Measurements from ENCODE around the gene MREG.

Gene MREG

DNA sequence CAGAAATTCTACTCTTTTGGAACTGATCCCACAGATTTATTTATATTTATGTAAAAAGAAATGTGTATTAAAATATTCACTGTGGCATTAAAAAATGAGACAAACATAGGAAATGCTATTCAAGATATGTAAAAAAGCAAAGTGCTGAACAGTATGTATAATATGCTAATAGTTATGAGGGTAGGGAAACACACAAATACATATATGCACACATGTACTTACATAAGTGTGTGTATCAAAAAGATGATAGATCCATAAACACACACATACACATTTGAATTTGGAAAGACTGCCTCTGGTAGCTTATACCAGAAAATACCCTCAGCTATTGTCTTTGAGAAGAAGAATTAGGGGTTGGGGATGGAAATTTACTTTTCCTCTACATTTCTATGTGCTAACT, 103.2 kb downstream of the MREG start:
- POLR2A ChIA-PET: no interaction called here
- no peak overlapping the region for H3K4me3 ChIP-seq (ENCODE audit: low read depth, low read length)
- H3K36me3 ChIP-seq (ENCODE audit: control insufficient read depth in 2 of 2, insufficient read depth in 1 of 2, low read length in 2 of 2): no peaks in the 10 kb centered on the region
- H3K4me1 ChIP-seq (ENCODE audit: control insufficient read depth, insufficient read depth, low read length): no peaks in the 10 kb centered on the region
- TF ChIP-seq ZNF624 (tag by site-specific recombination; IDR thresholded peaks at IDR 0.05): no peak
- TF ChIP-seq, protein P1, sequence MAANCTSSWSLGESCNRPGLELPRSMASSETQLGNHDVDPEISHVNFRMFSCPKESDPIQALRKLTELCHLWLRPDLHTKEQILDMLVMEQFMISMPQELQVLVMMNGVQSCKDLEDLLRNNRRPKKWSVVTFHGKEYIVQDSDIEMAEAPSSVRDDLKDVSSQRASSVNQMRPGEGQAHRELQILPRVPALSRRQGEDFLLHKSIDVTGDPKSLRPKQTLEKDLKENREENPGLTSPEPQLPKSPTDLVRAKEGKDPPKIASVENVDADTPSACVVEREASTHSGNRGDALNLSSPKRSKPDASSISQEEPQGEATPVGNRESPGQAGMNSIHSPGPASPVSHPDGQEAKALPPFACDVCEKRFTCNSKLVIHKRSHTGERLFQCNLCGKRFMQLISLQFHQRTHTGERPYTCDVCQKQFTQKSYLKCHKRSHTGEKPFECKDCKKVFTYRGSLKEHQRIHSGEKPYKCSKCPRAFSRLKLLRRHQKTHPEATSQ (tag by site-specific recombination; IDR thresholded peaks at IDR 0.05): no peak
- no peak for TF ChIP-seq ZEB2 (tag by site-specific recombination; IDR thresholded peaks at IDR 0.05)
- CTCF ChIA-PET: interaction anchor here (1.2 kb wide), 1 partner anchor 21 kb away, joined by 3 read pairs; no protein-coding TSS in a partner anchor
- H3K9me3 ChIP-seq (ENCODE audit: control insufficient read depth, insufficient read depth, low read depth, low read length): no peaks in the 10 kb centered on the region
- H3K27ac ChIP-seq (ENCODE audit: extremely low read depth, low read depth, low read length): no peak overlapping the region

DNA sequence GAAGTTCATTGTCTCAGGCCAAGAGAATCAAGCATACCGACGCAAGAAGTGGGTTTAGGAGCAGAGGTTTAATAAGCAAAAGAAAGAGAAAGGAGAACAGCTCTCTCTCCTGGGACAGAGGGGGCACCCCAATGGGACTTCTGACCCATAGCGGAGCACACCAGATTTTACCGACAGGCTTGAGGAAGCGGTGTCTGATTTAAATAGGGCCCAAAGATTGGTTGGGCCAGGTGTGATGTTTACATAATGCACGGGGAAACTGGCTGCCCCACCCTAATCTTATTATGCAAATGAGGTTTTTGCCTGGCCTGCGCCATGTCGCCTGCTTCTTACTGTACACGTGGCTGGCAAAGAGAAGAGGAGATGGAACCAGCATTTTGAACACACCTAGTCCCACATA, 106.2 kb downstream of the MREG start:
- Histone ChIP-seq H3K36me3 (ENCODE audit: control insufficient read depth in 2 of 2, insufficient read depth in 1 of 2, low read length in 2 of 2) (no peaks in the 10 kb centered on the region), H3K9me3 (ENCODE audit: control insufficient read depth, insufficient read depth, low read depth, low read length) (no peaks in the 10 kb centered on the region), H3K4me3 (ENCODE audit: low read depth, low read length) (no peak overlapping the region), H3K27ac (ENCODE audit: extremely low read depth, low read depth, low read length) (no peak overlapping the region), H3K4me1 (ENCODE audit: control insufficient read depth, insufficient read depth, low read length) (no peaks in the 10 kb centered on the region)
- POLR2A ChIA-PET: no interaction called here
- CTCF ChIA-PET: no interaction called here
- TF ChIP-seq, protein P2, sequence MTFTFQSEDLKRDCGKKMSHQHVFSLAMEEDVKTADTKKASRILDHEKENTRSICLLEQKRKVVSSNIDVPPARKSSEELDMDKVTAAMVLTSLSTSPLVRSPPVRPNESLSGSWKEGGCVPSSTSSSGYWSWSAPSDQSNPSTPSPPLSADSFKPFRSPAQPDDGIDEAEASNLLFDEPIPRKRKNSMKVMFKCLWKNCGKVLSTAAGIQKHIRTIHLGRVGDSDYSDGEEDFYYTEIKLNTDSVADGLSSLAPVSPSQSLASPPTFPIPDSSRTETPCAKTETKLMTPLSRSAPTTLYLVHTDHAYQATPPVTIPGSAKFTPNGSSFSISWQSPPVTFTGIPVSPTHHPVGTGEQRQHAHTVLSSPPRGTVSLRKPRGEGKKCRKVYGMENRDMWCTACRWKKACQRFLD (tag by site-specific recombination; IDR thresholded peaks at IDR 0.05): no peak
- TF ChIP-seq RBAK (tag by site-specific recombination; IDR thresholded peaks at IDR 0.05) (no peak), ZNF621 (tag by site-specific recombination; IDR thresholded peaks at IDR 0.05) (no peak), ZNF10 (tag by site-specific recombination; IDR thresholded peaks at IDR 0.05) (no peak), ZEB2 (tag by site-specific recombination; IDR thresholded peaks at IDR 0.05) (no peak), YY2 (tag by site-specific recombination; IDR thresholded peaks at IDR 0.05) (no peak), ZNF266 (tag by site-specific recombination; IDR thresholded peaks at IDR 0.05; ENCODE audit: low read depth) (no peak), ZBTB7A (tag by site-specific recombination; IDR thresholded peaks at IDR 0.05; ENCODE audit: low read depth) (no peak), ZNF596 (tag by site-specific recombination; IDR thresholded peaks at IDR 0.05) (no peak), ZSCAN23 (tag by site-specific recombination; IDR thresholded peaks at IDR 0.05) (no peak), ZNF292 (tag by site-specific recombination; IDR thresholded peaks at IDR 0.05; ENCODE audit: borderline replicate concordance, low read depth) (no peak), ZNF223 (tag by site-specific recombination; IDR thresholded peaks at IDR 0.05) (no peak), ZNF48 (tag by site-specific recombination; IDR thresholded peaks at IDR 0.05) (no peak)
- TF ChIP-seq, protein P3, sequence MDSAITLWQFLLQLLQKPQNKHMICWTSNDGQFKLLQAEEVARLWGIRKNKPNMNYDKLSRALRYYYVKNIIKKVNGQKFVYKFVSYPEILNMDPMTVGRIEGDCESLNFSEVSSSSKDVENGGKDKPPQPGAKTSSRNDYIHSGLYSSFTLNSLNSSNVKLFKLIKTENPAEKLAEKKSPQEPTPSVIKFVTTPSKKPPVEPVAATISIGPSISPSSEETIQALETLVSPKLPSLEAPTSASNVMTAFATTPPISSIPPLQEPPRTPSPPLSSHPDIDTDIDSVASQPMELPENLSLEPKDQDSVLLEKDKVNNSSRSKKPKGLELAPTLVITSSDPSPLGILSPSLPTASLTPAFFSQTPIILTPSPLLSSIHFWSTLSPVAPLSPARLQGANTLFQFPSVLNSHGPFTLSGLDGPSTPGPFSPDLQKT (IDR thresholded peaks at IDR 0.05; ENCODE audit: borderline replicate concordance, low read depth, low read length): no peak
- TF ChIP-seq, protein P4, sequence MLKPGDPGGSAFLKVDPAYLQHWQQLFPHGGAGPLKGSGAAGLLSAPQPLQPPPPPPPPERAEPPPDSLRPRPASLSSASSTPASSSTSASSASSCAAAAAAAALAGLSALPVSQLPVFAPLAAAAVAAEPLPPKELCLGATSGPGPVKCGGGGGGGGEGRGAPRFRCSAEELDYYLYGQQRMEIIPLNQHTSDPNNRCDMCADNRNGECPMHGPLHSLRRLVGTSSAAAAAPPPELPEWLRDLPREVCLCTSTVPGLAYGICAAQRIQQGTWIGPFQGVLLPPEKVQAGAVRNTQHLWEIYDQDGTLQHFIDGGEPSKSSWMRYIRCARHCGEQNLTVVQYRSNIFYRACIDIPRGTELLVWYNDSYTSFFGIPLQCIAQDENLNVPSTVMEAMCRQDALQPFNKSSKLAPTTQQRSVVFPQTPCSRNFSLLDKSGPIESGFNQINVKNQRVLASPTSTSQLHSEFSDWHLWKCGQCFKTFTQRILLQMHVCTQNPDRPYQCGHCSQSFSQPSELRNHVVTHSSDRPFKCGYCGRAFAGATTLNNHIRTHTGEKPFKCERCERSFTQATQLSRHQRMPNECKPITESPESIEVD (tag by site-specific recombination; IDR thresholded peaks at IDR 0.05): no peak
- TF ChIP-seq, protein P5, sequence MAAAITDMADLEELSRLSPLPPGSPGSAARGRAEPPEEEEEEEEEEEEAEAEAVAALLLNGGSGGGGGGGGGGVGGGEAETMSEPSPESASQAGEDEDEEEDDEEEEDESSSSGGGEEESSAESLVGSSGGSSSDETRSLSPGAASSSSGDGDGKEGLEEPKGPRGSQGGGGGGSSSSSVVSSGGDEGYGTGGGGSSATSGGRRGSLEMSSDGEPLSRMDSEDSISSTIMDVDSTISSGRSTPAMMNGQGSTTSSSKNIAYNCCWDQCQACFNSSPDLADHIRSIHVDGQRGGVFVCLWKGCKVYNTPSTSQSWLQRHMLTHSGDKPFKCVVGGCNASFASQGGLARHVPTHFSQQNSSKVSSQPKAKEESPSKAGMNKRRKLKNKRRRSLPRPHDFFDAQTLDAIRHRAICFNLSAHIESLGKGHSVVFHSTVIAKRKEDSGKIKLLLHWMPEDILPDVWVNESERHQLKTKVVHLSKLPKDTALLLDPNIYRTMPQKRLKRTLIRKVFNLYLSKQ (tag by site-specific recombination; IDR thresholded peaks at IDR 0.05; ENCODE audit: borderline replicate concordance): no peak
- TF ChIP-seq, protein P6, sequence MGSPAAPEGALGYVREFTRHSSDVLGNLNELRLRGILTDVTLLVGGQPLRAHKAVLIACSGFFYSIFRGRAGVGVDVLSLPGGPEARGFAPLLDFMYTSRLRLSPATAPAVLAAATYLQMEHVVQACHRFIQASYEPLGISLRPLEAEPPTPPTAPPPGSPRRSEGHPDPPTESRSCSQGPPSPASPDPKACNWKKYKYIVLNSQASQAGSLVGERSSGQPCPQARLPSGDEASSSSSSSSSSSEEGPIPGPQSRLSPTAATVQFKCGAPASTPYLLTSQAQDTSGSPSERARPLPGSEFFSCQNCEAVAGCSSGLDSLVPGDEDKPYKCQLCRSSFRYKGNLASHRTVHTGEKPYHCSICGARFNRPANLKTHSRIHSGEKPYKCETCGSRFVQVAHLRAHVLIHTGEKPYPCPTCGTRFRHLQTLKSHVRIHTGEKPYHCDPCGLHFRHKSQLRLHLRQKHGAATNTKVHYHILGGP (tag by site-specific recombination; IDR thresholded peaks at IDR 0.05): no peak
- TF ChIP-seq, protein P7, sequence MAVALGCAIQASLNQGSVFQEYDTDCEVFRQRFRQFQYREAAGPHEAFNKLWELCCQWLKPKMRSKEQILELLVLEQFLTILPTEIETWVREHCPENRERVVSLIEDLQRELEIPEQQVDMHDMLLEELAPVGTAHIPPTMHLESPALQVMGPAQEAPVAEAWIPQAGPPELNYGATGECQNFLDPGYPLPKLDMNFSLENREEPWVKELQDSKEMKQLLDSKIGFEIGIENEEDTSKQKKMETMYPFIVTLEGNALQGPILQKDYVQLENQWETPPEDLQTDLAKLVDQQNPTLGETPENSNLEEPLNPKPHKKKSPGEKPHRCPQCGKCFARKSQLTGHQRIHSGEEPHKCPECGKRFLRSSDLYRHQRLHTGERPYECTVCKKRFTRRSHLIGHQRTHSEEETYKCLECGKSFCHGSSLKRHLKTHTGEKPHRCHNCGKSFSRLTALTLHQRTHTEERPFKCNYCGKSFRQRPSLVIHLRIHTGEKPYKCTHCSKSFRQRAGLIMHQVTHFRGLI (tag by site-specific recombination; IDR thresholded peaks at IDR 0.05): no peak

Measured in HEK293 (cell line).